Stimulated activated naive CD8-positive, alpha-beta T cell treated with anti-CD3 and anti-CD28 coated beads, Interleukin-15, Interleukin-2, amounts not matched to agents 100 ng/mL and 50 ng/mL, for 24 hours (primary cell): ENCODE data around the gene AEN.
A peak's percentile ranks its signal among the peaks of the same experiment; 100 is the strongest.

Experiments used
- H3K27ac Mint-ChIP-seq: one replicate; pipeline ENCODE4 v1.8.0; 2021; ENCODE audit warnings: mild to moderate bottlenecking, mixed read lengths
- H3K27me3 Mint-ChIP-seq: one replicate; pipeline ENCODE4 v1.8.0; 2021; ENCODE audit warnings: mixed read lengths
- H3K36me3 Mint-ChIP-seq: one replicate; pipeline ENCODE4 v1.8.0; 2021; ENCODE audit warnings: low read depth, mixed read lengths
- H3K4me1 Mint-ChIP-seq: one replicate; pipeline ENCODE4 v1.8.0; 2021; ENCODE audit warnings: low read depth, mixed read lengths
- H3K4me3 Mint-ChIP-seq: one replicate; pipeline ENCODE4 v1.8.0; 2021; ENCODE audit warnings: mild to moderate bottlenecking, mixed read lengths
- H3K9me3 Mint-ChIP-seq: one replicate; pipeline ENCODE4 v1.8.0; 2021; ENCODE audit warnings: mixed read lengths

Gene AEN

DNA sequence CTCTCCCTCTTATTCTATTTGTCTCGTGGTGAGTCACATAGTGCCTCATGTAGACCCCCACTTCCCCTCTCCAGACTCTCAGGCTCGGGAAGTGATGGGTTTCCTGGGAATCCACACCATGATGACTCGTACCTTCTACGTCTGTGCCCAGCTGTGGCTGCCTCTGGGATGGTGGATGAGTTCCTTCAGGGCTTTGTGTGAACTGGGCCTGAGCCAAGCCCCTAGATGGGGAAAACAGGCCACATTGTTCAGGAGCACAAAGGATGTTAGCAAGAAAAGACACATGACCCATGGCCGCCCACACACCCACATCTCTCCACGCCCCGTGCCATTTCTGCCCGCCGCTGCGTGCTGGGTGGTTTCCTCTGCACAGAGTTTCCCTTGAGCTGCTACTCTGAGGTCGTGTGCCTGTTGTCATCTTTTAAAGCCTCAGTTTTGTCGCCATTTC, 28.2 kb downstream of the AEN start:
- peak overlapping the region; percentile 98 for H3K27ac Mint-ChIP-seq
- peaks cover 47% of the 10 kb centered on the region for H3K36me3 Mint-ChIP-seq
- H3K27me3 Mint-ChIP-seq: no peaks in the 10 kb centered on the region
- peak overlapping the region; percentile 75 for H3K4me3 Mint-ChIP-seq
- no peaks in the 10 kb centered on the region for H3K9me3 Mint-ChIP-seq
- H3K4me1 Mint-ChIP-seq: peaks cover 75% of the 10 kb centered on the region

DNA sequence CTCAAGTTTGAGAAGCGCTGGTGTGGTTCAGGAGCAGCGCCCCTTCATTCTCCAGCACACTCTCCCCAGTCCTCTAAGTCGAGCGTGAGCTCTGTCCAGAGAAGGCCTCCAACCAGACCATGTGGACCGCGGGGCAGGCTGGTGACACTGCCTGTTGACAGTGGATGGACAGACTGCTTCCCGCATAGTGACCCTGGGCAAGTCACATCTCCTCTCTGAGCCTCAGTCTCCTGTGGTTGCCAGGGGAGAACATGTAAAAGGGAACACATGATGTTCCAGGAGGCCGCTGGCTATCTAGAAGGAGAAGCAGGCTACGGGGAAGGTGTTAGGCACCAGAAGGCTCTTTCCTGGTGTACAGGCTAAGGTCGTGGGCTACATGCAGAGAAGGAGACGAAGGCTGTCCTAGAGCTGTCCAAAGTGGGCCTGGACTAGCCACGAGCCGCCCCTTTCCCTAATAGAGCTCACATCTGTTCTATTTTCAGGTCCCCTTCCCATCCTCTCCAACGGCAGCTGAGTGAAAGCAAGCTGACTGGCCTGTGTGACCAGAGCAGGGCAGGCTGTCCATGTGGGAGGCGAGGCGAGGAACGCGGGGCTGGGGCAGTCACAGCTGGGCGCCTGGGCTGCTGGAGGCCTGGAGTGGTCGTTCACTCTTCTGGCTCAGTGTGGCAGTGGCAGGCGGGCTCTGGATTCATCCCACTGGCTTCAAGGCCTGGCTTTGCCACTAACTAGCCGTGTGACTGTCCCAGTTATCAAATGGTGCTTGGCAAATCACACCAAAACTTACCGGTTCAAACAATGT, 28.8 kb downstream of the AEN start:
- peaks cover 80% of the 10 kb centered on the region for H3K4me1 Mint-ChIP-seq
- H3K27me3 Mint-ChIP-seq: no peaks in the 10 kb centered on the region
- H3K27ac Mint-ChIP-seq: peak overlapping the region; percentile 98
- peaks cover 45% of the 10 kb centered on the region for H3K36me3 Mint-ChIP-seq
- H3K9me3 Mint-ChIP-seq: no peaks in the 10 kb centered on the region
- peak overlapping the region; percentile 75 for H3K4me3 Mint-ChIP-seq

DNA sequence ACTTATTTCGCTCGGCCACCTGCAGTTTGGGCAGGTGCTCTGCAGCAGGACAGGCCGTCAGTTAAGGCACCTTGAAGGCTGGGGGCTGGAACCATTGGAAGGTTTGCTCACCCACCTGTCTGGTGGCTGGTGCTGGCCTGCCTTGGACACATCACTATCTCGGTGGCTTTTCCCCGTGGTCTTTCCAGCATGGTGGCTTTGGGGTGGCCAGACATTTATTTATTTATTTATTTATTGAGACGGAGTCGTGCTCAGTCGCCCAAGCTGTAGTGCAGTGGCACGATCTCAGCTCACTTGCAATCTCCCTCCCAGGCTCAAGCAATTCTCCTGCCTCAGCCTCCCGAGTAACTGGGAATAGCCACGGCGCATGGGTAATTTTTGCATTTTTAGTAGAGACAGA, 29.4 kb downstream of the AEN start:
- H3K36me3 Mint-ChIP-seq: peaks cover 39% of the 10 kb centered on the region

GRCh38 chr15:88651136-88651732, 30.1 kb downstream of the AEN start:
- Mint-ChIP-seq H3K27me3 (no peaks in the 10 kb centered on the region), H3K27ac (peak overlapping the region; percentile 61), H3K9me3 (no peaks in the 10 kb centered on the region), H3K36me3 (peaks cover 32% of the 10 kb centered on the region), H3K4me3 (no peak overlapping the region), H3K4me1 (peaks cover 80% of the 10 kb centered on the region)

More for the DNA sequence above, 29.4 kb downstream of the AEN start:
- Mint-ChIP-seq H3K4me3 (no peak overlapping the region), H3K4me1 (peaks cover 80% of the 10 kb centered on the region), H3K27ac (peak overlapping the region; percentile 98), H3K27me3 (no peaks in the 10 kb centered on the region), H3K9me3 (no peaks in the 10 kb centered on the region)

GRCh38 chr15:88651971-88652370, 30.8 kb downstream of the AEN start:
- H3K27ac Mint-ChIP-seq: peak overlapping the region; percentile 45
- H3K4me3 Mint-ChIP-seq: no peak overlapping the region
- H3K9me3 Mint-ChIP-seq: no peaks in the 10 kb centered on the region
- H3K4me1 Mint-ChIP-seq: peaks cover 83% of the 10 kb centered on the region
- no peaks in the 10 kb centered on the region for H3K27me3 Mint-ChIP-seq
- H3K36me3 Mint-ChIP-seq: peaks cover 30% of the 10 kb centered on the region

DNA sequence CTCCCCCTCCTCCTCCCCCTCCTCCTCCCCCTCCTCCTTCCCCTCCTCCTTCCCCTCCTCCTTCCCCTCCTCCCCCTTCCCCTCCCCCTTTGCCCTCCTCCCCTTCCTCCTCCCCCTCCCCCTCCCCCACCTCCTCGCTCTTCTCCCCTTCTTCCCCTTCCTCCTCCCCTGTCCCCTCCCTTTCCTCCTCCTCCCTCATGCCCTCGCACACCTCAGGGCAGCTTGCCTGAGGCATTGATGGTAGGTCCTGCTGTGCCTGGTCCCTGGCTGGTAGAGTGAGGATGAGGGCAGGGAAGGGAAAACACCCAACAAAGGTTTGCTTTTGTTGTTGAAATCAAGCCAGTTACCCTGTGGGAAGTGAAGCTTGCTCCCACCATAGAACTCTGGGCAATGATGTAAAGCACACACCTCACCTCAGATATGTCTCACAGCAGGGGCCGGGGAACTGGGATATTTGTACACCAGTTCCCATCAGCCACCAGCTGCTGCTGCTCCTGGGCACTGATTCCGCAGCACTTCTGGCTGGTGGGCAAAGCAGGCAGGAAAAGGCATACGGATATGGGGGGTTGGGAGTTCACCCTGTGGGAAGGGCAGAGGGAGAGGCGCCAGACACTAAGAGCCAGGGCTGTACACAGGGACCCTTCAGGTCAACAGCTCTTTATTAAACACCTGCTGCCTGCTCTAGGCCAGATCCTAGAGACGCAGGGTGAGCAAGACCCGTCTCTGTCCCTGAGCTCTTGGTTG, 31.5 kb downstream of the AEN start:
- Mint-ChIP-seq H3K27me3 (no peaks in the 10 kb centered on the region), H3K9me3 (no peaks in the 10 kb centered on the region), H3K4me3 (no peak overlapping the region), H3K36me3 (peaks cover 27% of the 10 kb centered on the region), H3K4me1 (peaks cover 83% of the 10 kb centered on the region), H3K27ac (no peak overlapping the region)

DNA sequence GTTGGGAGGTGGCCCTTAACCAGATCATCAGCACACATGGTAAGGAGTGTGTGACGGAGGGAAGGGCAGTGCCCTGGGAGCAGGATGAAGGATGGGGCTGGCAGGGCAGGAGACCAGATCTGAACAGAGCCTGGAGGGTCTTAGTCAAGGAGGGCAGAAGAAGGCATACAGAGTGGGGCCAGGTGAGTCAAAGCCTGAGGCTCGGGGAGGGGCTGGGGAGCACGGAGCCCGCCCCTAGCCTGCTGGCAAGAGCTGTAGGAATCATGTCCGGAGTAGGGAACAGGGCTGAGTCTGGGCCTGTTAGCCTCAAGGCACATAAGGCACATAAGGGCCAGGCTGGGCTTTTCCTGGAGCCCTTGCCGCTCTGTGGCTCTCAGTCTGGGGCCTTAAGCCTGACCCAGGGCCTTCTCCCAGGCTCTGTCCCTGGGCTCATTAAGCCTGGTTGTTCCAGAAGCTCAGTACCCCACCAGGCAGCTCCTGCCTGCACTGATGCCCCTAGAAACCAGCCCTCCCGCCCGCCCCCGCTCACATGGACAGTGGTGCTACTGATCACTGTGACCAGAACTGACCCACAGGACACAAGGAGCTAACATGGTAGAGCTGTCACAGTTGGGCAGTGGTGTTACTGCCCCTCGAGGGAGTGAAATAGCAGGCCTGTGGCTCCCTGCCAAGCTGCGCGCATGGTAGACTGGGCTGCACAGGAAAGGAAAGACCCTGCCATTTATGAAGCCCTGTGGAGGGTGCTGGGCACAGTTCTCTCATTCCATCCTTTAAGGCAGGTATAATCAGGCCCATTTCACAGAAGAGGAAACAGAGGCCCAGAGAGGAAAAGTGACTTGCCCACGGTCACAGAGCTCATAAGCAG, 32.3 kb downstream of the AEN start:
- no peaks in the 10 kb centered on the region for H3K27me3 Mint-ChIP-seq
- H3K4me1 Mint-ChIP-seq: peaks cover 83% of the 10 kb centered on the region
- peaks cover 21% of the 10 kb centered on the region for H3K36me3 Mint-ChIP-seq
- H3K4me3 Mint-ChIP-seq: no peak overlapping the region
- no peaks in the 10 kb centered on the region for H3K9me3 Mint-ChIP-seq
- H3K27ac Mint-ChIP-seq: peak overlapping the region; percentile 16

- no peaks in the 10 kb centered on the region for H3K27me3 Mint-ChIP-seq
- peaks cover 15% of the 10 kb centered on the region for H3K36me3 Mint-ChIP-seq
- H3K4me1 Mint-ChIP-seq: peaks cover 83% of the 10 kb centered on the region
- no peak overlapping the region for H3K4me3 Mint-ChIP-seq
- peak overlapping the region; percentile 21 for H3K27ac Mint-ChIP-seq
- no peaks in the 10 kb centered on the region for H3K9me3 Mint-ChIP-seq
Observed at GRCh38 chr15:88654430-88655102, 33.4 kb downstream of the AEN start.

DNA sequence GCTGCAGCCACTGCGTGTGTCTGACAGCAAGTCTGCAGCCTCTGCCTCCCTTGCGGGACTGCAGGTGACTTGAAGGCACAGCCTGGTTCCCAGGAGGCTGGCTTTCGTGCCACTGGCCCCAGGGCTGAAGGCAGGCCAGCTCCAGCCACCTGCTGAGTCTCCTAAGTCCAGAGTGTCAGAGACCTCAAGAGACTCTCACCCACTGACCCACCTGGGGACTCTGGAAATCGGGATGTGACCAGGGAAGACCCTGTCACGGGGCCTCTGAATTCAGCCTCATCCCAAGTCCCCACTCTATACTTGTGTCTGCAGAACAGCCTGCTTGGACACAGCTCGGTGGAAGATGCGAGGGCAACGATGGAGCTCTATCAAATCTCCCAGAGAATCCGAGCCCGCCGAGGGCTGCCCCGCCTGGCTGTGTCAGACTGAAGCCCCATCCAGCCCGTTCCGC, 34.0 kb downstream of the AEN start:
- H3K4me1 Mint-ChIP-seq: peaks cover 82% of the 10 kb centered on the region
- no peaks in the 10 kb centered on the region for H3K27me3 Mint-ChIP-seq
- H3K27ac Mint-ChIP-seq: peak overlapping the region; percentile 21

GRCh38 chr15:88655800-88656488, 34.8 kb downstream of the AEN start:
- Mint-ChIP-seq H3K9me3 (no peaks in the 10 kb centered on the region), H3K4me1 (peaks cover 83% of the 10 kb centered on the region), H3K27ac (no peak overlapping the region), H3K27me3 (no peaks in the 10 kb centered on the region), H3K4me3 (no peak overlapping the region), H3K36me3 (peaks cover 12% of the 10 kb centered on the region)

More for the DNA sequence above, 34.0 kb downstream of the AEN start:
- no peaks in the 10 kb centered on the region for H3K9me3 Mint-ChIP-seq
- H3K4me3 Mint-ChIP-seq: no peak overlapping the region
- H3K36me3 Mint-ChIP-seq: peaks cover 12% of the 10 kb centered on the region

DNA sequence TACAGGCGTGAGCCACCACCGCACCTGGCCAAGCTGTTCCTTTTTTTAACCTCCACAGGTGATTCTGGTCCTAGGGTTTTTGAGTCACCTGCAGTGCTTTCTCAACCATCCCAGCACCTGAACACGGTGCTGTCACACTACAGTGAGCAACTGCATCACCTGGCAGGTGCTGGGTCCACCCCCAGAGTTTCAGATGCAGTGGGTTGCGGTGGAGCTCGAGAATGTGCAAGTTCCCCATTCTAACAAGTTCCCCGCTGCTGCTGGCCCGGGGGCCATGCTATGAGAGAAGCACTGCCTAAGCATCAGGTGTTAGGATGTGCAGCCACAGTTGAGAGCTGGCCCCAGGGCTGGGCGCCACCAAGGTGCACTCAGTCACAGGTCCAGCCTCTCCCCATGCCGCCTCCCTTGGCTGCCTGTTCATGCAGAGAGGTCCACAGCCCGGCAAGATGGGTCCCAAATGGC, 35.7 kb downstream of the AEN start:
- peaks cover 77% of the 10 kb centered on the region for H3K4me1 Mint-ChIP-seq
- no peaks in the 10 kb centered on the region for H3K27me3 Mint-ChIP-seq
- H3K27ac Mint-ChIP-seq: peak overlapping the region; percentile 31
- peaks cover 4% of the 10 kb centered on the region for H3K36me3 Mint-ChIP-seq
- H3K9me3 Mint-ChIP-seq: no peaks in the 10 kb centered on the region
- H3K4me3 Mint-ChIP-seq: no peak overlapping the region

DNA sequence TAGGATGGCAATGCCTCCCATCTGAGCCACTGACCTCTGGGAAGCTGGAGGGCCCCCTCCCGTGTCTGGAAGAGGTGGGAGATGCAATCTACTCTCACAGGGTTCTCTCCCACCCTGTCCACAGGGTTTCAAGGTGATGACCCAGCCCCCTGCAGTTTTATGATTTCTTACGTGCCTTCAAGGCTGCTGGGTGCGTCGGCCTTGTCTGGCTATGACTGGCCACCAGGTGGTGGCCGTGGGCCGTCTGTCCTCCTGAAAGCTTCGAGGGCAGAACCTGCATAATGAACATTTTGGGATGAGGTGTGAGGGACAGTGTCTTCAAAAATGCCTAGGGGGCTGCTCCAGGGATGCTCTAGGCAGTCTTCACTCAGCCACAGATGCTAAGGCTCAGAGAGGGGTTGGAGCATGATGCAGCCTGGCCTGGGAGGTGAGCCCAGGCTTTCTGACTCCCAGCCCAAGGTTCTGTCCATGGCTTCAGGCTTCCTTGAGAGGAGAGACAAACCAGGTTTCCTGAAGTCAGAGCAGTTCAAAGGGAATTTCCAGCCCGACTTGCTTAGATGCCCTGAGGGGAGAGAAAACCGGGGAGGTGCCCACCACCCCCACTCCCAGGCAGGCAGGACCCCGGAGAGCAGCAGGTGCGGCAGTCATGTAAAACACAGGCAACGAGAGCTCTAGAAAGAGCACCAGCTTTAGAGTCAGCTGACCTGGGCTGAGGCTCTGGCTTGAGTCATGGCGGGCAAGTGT, 36.4 kb downstream of the AEN start:
- H3K4me3 Mint-ChIP-seq: no peak overlapping the region
- no peaks in the 10 kb centered on the region for H3K9me3 Mint-ChIP-seq
- peaks cover 4% of the 10 kb centered on the region for H3K36me3 Mint-ChIP-seq
- no peaks in the 10 kb centered on the region for H3K27me3 Mint-ChIP-seq
- H3K4me1 Mint-ChIP-seq: peaks cover 74% of the 10 kb centered on the region
- H3K27ac Mint-ChIP-seq: peak overlapping the region; percentile 31
